Pancreas (tissue), 10 donors: ENCODE measurements around the gene PTPRD. TPM values are rescaled to one million over a fixed set of nuclear protein-coding genes. Genes with fewer than 3 reads are reported as not detected.

ENCODE experiments used
- ATAC-seq, 4 donors: fragments of 200-7000 bp; cut with Tn5 transposase; one replicate each; pipeline versions ENCODE4 v1.8.0 to v1.9.1; 2020; ENCODE audit warnings: mild to moderate bottlenecking in 4 of 4, moderate library complexity in 4 of 4
- DNase-seq, 6 donors: peaks; one replicate each; pipeline ENCODE4 v3.0.0-alpha.2; 2020
- FAIRE-seq: peaks from 2 replicates; lab custom pipeline; 2012; peaks lifted over from hg19 to GRCh38; lab: Jason Lieb, UNC
- H3K27ac ChIP-seq, 4 donors: fragments of 200-600 bp; sonication (generic); 1 replicate in 3 of 4; 2 replicates in 1 of 4; pipeline versions ENCODE4 v1.5.0 to v1.8.0; 2020
- H3K27me3 ChIP-seq, 4 donors: fragments of 200-600 bp; one replicate each; pipeline ENCODE4 v1.8.0; 2021
- H3K36me3 ChIP-seq, 3 donors: fragments of 200-600 bp; sonication (generic) in 1 of 3; one replicate each; pipeline versions ENCODE4 v1.5.0 to v1.8.0; 2020 to 2021
- H3K4me1 ChIP-seq, 3 donors: fragments of 200-600 bp; one replicate each; pipeline ENCODE4 v1.8.0; 2021
- H3K4me3 ChIP-seq, 4 donors: fragments of 200-600 bp; sonication (generic) in 2 of 4; one replicate each; pipeline versions ENCODE4 v1.5.0 to v1.8.0; 2020 to 2021
- H3K9me3 ChIP-seq, 4 donors: fragments of 200-600 bp; one replicate each; pipeline ENCODE4 v1.8.0; 2021
- WGBS, 2 donors: extraction: QIAGEN DNeasy Blood & Tissue Kit; methylation state at CpG; one replicate each; pipeline ENCODE4 v1.1.7; 2013; 5-methylcytosine and 5-hydroxymethylcytosine counted together
- intact Hi-C, 3 donors: fragments of 100-400 bp; cut with DNase I; formaldehyde crosslinking; loops; one replicate each; pipeline versions ENCODE4 v1.11.1 to v1.14.2; 2022
- polyA plus RNA-seq, 2 donors: library from polyadenylated mRNA; stranded (reverse); fragments of 200-250 nt; gene quantifications; one replicate each; pipeline ENCODE4 v1.2.3, GENCODE V29; 2013
- total RNA-seq, 6 donors: library from RNA; stranded (reverse); fragmentation: NEBNext Ultra II Directional in 4 of 6; extraction: Animal tissue kit (Norgen Biotek cat#: 25700) in 4 of 6; gene quantifications; one replicate each; pipeline versions ENCODE4 v1.2.1 to v1.2.4, GENCODE V29; 2021 to 2023
- TF ChIP-seq, protein P1 (sequence below), 4 donors: fragments of 200-600 bp; sonication (generic) in 3 of 4; IDR thresholded peaks; one replicate each; pipeline versions ENCODE4 v1.5.0 to v1.8.0; 2021; ENCODE audit warnings: antibody characterized with exemption in 4 of 4
- donor health status: healthy with polysubstance abuse.
- donor health status: DM: no; HTN: no; CAD: no; lungs with moderate emphysema.
- donor health status: DM: no; HTN: no; CAD: no.
- donor health status: control.
- donor health status: control.
- donor health status: Bipolar disorder and iron deficiency.
- donor health status: DM: yes; HTN: yes; CAD: no.
- donor health status: DM: no; HTN: no; CAD: no.
- donor health status: DM: no; HTN: no; CAD: no.
- donor health status: DM: yes; HTN: yes; CAD: no.

The PTPRD gene
- total and polyA plus RNA-seq, 8 donors = 2.1 to 21.7 (median 5.1) TPM

DNA sequence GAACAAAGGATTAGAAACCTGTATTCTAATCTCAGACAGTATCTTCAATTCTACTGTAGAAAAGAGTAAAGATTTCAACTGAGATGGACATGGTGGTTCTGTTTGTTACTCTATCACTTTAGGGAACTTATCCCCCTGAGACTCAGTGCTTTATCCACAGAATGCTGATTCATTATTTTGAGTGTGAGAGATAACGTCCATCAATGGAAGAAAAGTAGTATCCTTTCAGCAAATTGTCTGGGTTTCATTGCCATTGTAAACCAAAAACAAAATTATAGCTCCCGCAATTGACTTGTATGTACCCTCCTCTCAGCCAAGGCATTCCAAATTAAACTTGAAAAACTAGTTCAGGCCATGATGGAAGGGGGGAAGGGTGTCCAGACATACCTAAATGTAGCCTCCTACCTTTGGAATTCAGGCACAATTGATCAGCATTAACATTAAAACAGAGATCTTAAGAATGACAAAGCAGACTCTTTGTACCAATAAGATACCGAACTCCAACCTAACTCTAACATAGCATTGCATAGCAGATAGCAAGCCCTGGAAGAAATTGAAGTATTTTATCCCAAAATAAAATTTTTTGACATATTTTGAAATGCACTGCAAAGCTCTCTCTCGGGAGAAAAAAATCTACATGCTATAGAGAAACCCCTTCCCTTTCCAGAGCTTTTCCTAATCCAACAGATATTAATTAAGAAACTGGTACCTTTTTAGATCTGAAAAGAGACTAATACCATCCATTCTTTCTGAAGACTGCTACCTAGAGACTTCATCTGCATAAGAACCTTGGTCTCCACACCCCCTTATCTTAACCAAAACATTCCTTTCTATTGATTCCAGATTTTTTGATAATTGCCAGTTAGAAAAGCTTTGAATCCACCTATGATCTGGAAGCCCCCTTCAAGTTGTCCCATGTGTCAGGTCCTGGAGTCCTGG lies 1055.7 kb downstream of the PTPRD start:
- TF ChIP-seq, protein P1, sequence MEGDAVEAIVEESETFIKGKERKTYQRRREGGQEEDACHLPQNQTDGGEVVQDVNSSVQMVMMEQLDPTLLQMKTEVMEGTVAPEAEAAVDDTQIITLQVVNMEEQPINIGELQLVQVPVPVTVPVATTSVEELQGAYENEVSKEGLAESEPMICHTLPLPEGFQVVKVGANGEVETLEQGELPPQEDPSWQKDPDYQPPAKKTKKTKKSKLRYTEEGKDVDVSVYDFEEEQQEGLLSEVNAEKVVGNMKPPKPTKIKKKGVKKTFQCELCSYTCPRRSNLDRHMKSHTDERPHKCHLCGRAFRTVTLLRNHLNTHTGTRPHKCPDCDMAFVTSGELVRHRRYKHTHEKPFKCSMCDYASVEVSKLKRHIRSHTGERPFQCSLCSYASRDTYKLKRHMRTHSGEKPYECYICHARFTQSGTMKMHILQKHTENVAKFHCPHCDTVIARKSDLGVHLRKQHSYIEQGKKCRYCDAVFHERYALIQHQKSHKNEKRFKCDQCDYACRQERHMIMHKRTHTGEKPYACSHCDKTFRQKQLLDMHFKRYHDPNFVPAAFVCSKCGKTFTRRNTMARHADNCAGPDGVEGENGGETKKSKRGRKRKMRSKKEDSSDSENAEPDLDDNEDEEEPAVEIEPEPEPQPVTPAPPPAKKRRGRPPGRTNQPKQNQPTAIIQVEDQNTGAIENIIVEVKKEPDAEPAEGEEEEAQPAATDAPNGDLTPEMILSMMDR (IDR thresholded peaks at IDR 0.05) = no peak
- intact Hi-C loops = no loop called here
- no peaks in the 10 kb centered on the region for H3K27me3 ChIP-seq
- 28 to 44% methylated on average over 4 of the region's 4 CpGs for WGBS, 2 donors
- no peaks in the 10 kb centered on the region for H3K9me3 ChIP-seq
- no peak overlapping the region for H3K27ac ChIP-seq
- no peak for FAIRE-seq
- no peak for DNase-seq
- ATAC-seq = no peak
- no peaks in the 10 kb centered on the region for H3K4me1 ChIP-seq
- H3K4me3 ChIP-seq = no peak overlapping the region
- no peaks in the 10 kb centered on the region for H3K36me3 ChIP-seq

DNA sequence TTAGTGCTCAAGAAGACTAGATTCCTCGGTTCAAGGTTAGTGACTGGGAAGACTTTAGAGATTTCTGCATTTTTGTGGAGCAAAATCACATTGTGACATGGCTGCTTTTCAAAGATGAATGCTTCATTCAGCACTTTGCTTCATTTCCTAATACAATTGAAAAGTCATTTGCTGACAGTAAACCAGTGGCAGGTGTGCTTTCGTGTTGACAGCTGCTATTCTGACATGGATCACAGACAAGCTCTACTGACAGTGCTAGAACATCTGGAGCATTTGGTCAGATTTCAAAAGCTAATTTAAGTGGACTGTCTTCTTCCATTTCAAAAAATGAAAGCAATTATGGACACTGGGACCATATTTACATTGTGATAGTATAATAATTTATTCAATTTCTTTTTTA lies 1060.1 kb downstream of the PTPRD start:
- 44 to 63% methylated on average over 2 of the region's 2 CpGs for WGBS, 2 donors
- DNase-seq (no peak), FAIRE-seq (no peak), ATAC-seq (no peak)
- intact Hi-C loops = no loop called here
- TF ChIP-seq, protein P1 (IDR thresholded peaks at IDR 0.05) = no peak
- Histone ChIP-seq H3K27me3 (no peaks in the 10 kb centered on the region), H3K9me3 (no peaks in the 10 kb centered on the region), H3K4me3 (no peak overlapping the region), H3K4me1 (no peaks in the 10 kb centered on the region), H3K36me3 (no peaks in the 10 kb centered on the region), H3K27ac (no peak overlapping the region)

DNA sequence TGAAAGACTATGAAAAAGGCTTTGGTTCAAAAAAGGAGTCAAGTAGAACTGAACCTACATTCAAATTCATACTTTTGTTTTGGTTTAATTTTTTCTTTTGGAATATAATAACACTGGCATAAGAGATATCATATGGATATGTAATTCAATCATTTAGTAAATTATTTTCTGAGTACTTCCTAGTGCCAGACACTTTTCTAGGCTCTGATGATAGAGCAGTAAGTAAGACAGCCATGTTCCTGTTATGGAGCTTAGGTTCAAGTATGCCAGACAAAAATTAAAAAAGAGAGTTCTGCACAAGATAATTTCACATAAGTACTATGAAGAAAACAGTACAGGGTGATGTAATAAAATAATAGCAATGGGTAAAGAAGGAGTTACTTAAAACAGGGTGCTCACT lies 1074.0 kb downstream of the PTPRD start:
- H3K9me3 ChIP-seq = no peaks in the 10 kb centered on the region
- no peaks in the 10 kb centered on the region for H3K27me3 ChIP-seq
- FAIRE-seq (no peak), DNase-seq (no peak), ATAC-seq (no peak)
- TF ChIP-seq, protein P1 (IDR thresholded peaks at IDR 0.05) = no peak
- H3K36me3 ChIP-seq = no peaks in the 10 kb centered on the region
- intact Hi-C loops = no loop called here
- H3K27ac ChIP-seq = no peak overlapping the region
- H3K4me3 ChIP-seq = no peak overlapping the region
- no peaks in the 10 kb centered on the region for H3K4me1 ChIP-seq

DNA sequence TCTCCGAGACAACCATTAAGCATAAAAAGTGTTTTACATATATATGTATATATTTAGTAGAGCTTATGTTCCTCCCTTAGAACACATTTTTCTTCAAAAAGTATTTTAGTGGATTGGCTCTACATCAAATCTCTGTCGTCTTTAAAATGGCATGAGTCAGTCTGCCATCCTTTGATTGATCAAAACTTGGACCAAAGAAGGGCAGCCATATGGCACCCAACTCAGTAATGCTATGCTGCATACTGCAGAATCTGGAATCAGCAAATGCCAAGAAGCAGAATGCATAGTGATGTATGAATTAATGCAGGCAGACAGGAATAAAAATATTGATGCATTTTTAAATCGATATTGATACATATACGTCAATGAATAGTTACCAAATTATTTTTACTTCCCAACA lies 1074.4 kb downstream of the PTPRD start:
- no peak overlapping the region for H3K4me3 ChIP-seq
- H3K4me1 ChIP-seq = no peaks in the 10 kb centered on the region
- FAIRE-seq = no peak
- intact Hi-C loops = no loop called here
- H3K9me3 ChIP-seq = no peaks in the 10 kb centered on the region
- H3K27me3 ChIP-seq = no peaks in the 10 kb centered on the region
- WGBS, 2 donors = 55 to 83% methylated on average over 4 of the region's 4 CpGs
- no peaks in the 10 kb centered on the region for H3K36me3 ChIP-seq
- H3K27ac ChIP-seq = no peak overlapping the region
- TF ChIP-seq, protein P1 (IDR thresholded peaks at IDR 0.05) = no peak
- no peak for DNase-seq
- ATAC-seq = no peak

DNA sequence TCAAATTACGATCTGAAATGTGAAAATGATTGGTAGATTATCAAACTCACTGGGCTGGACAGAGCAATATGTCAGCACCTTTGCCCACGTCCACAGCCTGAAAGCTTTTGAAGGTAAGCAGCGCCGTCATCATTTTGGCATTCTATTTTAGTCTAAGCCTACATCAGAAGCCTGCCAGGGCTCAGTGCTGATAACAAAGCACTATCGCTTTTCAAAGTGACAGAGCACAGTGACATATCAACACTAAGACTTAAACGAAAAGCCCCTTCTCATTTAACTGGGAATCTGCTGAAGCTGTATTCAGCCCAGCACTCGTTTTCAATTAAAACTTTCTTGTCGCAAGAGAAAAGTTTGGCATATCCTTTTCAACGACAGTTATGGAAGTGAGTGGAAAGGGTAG lies 1076.3 kb downstream of the PTPRD start:
- H3K4me1 ChIP-seq = no peaks in the 10 kb centered on the region
- intact Hi-C loops = no loop called here
- no peak for FAIRE-seq
- WGBS, 2 donors = 23 to 26% methylated on average over 9 of the region's 9 CpGs
- TF ChIP-seq, protein P1 (IDR thresholded peaks at IDR 0.05) = no peak
- H3K36me3 ChIP-seq = no peaks in the 10 kb centered on the region
- H3K9me3 ChIP-seq = no peaks in the 10 kb centered on the region
- peak in 1 of 6 donors; percentile 11 for DNase-seq
- H3K27me3 ChIP-seq = no peaks in the 10 kb centered on the region
- peak in 2 of 4 donors; percentile 25 to 44 for ATAC-seq
- H3K27ac ChIP-seq = no peak overlapping the region
- no peak overlapping the region for H3K4me3 ChIP-seq
